H1 (cell line): ENCODE data around the gene PRR7. TPM values are rescaled to one million over a fixed set of nuclear protein-coding genes. Genes with fewer than 3 reads are reported as not detected.

Source experiments
- RNF2 ChIP-seq: fragments of 200-900, 300-1000 bp; sonication (generic); IDR thresholded peaks from 2 replicates; pipeline ENCODE4 v1.7.1; 2016; ENCODE audit warnings: borderline replicate concordance, low read depth, mild to moderate bottlenecking, antibody characterized with exemption, low read length; ENCODE audit not compliant: poor library complexity, severe bottlenecking; ENCODE audit errors: missing control alignments
- TCF12 ChIP-seq: IDR thresholded peaks from 2 replicates; pipeline ENCODE4 v1.6.1; 2011; ENCODE audit warnings: low read depth, mild to moderate bottlenecking, low read length
- polyA plus RNA-seq, 7 experiments: library from polyadenylated mRNA; depleted of rRNA in 3 of 7; stranded (reverse) in 5 of 7; unstranded in 2 of 7; fragments of >200 nt in 5 of 7; fragments of 200-250 nt in 2 of 7; gene quantifications; 1 replicate in 5 of 7; 2 replicates in 1 of 7; 4 replicates in 1 of 7; pipeline versions ENCODE4 v1.2.1 to v1.2.3, GENCODE V29; 2011 to 2013; ENCODE audit warnings: missing spikeins in 2 of 7, mixed read lengths in 2 of 7
- total RNA-seq: library from RNA; stranded (reverse); fragmentation: NEBNext Ultra II Directional; extraction: Animal tissue kit (Norgen Biotek cat#: 25700); gene quantifications from 2 replicates; pipeline ENCODE4 v1.2.1, GENCODE V29; 2021

Gene PRR7
- total and polyA plus RNA-seq, 2 of the 8 experiments (the other 6 are each of a cell fraction or from before 2014, with no cell fraction given), result 8.0 to 11.8 TPM

DNA sequence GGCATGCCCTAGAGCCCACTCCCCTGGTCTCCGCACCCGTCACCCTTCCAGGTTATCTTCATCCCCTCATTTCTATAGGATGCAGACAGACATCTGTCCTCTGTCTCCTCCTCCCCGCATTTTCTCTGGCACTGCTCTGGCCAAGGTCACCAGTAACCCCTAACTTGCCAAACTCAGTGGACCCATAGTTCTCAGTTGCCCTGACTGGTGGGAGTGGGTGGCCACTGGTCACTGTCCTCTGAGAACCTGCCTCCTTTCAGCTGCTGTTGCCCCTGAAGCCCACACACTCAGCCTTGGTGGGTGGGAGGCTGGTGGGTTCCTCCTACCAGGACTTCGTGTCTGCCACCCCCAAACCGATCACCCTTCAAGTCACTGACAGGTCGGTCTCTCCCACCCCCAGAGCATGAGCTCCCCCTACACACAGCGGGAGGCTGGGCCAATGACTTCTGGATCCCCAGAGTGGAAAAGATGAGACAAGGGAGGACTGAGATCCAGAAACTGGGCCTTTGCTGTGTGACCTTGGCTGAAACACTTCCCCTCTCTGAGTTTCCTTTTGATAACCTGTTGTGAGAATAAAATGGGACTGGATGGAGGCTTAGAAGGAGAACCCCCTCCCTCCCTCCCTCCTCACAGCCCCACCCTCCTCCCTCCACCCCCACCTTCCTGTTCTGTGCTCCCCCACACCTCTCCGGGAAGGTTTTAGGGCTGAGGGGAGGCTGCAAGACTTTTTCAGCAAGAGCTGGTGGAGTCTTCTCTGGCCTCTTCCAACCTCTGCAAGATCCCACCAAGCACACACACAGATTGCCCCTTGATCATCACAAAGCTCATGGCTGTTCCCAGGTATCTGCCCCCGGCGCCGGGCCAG lies 29.2 kb downstream of the PRR7 start (continued):
- TF ChIP-seq RNF2, result no peak
- TF ChIP-seq TCF12, result no peak
